K562 (cell line): ENCODE results near the gene BPTF. TPM values are rescaled to one million over a fixed set of nuclear protein-coding genes. Genes with fewer than 3 reads are reported as not detected.

Experiments used
- ADNP ChIP-seq: fragments of 200-800 bp; sonication (Bioruptor generic); IDR thresholded peaks from 2 replicates; pipeline ENCODE4 v1.6.1; 2016; ENCODE audit warnings: missing genetic modification characterization, missing compliant biosample characterization
- HNRNPL ChIP-seq: fragments of 200-400 bp; formaldehyde crosslinking; IDR thresholded peaks from 2 replicates; pipeline ENCODE4 v1.6.1; 2017; ENCODE audit warnings: low read depth, mild to moderate bottlenecking, low read length
- MBD2 ChIP-seq: sonication (generic); IDR thresholded peaks from 2 replicates; pipeline ENCODE4 v1.6.1; 2016; ENCODE audit warnings: low read depth, borderline replicate concordance
- MED1 ChIP-seq: sonication (generic); formaldehyde crosslinking; IDR thresholded peaks from 2 replicates; pipeline ENCODE4 v1.8.1; 2023; ENCODE audit warnings: missing genetic modification reagents, borderline replicate concordance
- MTA2 ChIP-seq: fragments of 450-650 bp; IDR thresholded peaks from 2 replicates; pipeline ENCODE4 v1.6.1; 2016; ENCODE audit warnings: low read depth
- PHF20 ChIP-seq: fragments of 450-650 bp; IDR thresholded peaks from 2 replicates; pipeline ENCODE4 v1.6.1; 2018; ENCODE audit not compliant: partially characterized antibody
- POLR3G ChIP-seq: IDR thresholded peaks from 2 replicates; pipeline ENCODE4 v1.6.1; 2011; ENCODE audit not compliant: insufficient read length, insufficient replicate concordance; ENCODE audit errors: extremely low read depth
- TEAD2 ChIP-seq: fragments of 450-650 bp; IDR thresholded peaks from 2 replicates; pipeline ENCODE4 v1.6.1; 2016; ENCODE audit warnings: missing genetic modification characterization, control low read depth, missing compliant biosample characterization
- TSC22D4 ChIP-seq: fragments of 450-650 bp; IDR thresholded peaks from 2 replicates; pipeline ENCODE4 v1.6.1; 2016; ENCODE audit warnings: missing genetic modification characterization, missing biosample characterization, control low read depth
- XRCC4 ChIP-seq: IDR thresholded peaks from one replicate; pipeline ENCODE4 v1.6.1; 2011; ENCODE audit not compliant: insufficient read depth, insufficient read length; ENCODE audit errors: extremely low read depth
- YY1 ChIP-seq, 3 experiments: IDR thresholded peaks; 2 replicates each; pipeline ENCODE4 v1.6.1; 2011; ENCODE audit warnings: low read length in 2 of 3, mild to moderate bottlenecking in 2 of 3, moderate library complexity in 2 of 3, borderline replicate concordance in 1 of 3, control low read depth in 1 of 3, low read depth in 1 of 3; ENCODE audit not compliant: insufficient read depth in 3 of 3, insufficient replicate concordance in 2 of 3, control insufficient read depth in 1 of 3, insufficient read length in 1 of 3; ENCODE audit errors: extremely low read depth in 1 of 3
- ZBTB8A ChIP-seq: fragments of 450-650 bp; IDR thresholded peaks from 2 replicates; pipeline ENCODE4 v1.6.1; 2018; ENCODE audit warnings: mild to moderate bottlenecking, moderate library complexity; ENCODE audit not compliant: partially characterized antibody
- ZC3H8 ChIP-seq: fragments of 450-650 bp; IDR thresholded peaks from 2 replicates; pipeline ENCODE4 v1.6.1; 2017
- ZNF696 ChIP-seq: fragments of 250-450 bp; sonication (Bioruptor Pico); conservative IDR thresholded peaks from 2 replicates; pipeline ENCODE4 v1.4.0; 2020; ENCODE audit warnings: mild to moderate bottlenecking, moderate library complexity
- polyA plus RNA-seq, 8 experiments: library from polyadenylated mRNA; depleted of rRNA in 4 of 8; stranded (reverse) in 5 of 8; unstranded in 3 of 8; fragments of >200 nt; fragmentation: Nextera tagmentation in 2 of 8; fragmentation: Illumina TruSeq in 1 of 8; extraction: Ambion mirVana in 2 of 8; extraction: Trizol in 1 of 8; gene quantifications; 2 replicates each; pipeline versions ENCODE4 v1.2.1 to v1.2.3, GENCODE V29; 2011 to 2014; ENCODE audit warnings: inconsistent platforms in 1 of 8, missing spikeins in 1 of 8
- total RNA-seq, 7 experiments: library from RNA; depleted of rRNA in 6 of 7; stranded (reverse); fragments of >200 nt in 6 of 7; fragmentation: Illumina TruSeq in 2 of 7; extraction: Trizol in 2 of 7; gene quantifications; 2 replicates each; pipeline versions ENCODE4 v1.2.1 to v1.2.3, GENCODE V29; 2011 to 2021; ENCODE audit warnings: low replicate concordance in 1 of 7
- TF ChIP-seq, protein P1 (sequence below): fragments of 450-650 bp; IDR thresholded peaks from 2 replicates; pipeline ENCODE4 v1.6.1; 2016; ENCODE audit warnings: low read depth
- TF ChIP-seq, protein P2 (sequence below): fragments of 450-650 bp; formaldehyde crosslinking; IDR thresholded peaks from 2 replicates; pipeline ENCODE4 v1.4.0; 2020; ENCODE audit warnings: mild to moderate bottlenecking, moderate library complexity
- TF ChIP-seq, protein P3 (sequence below): fragments of 450-650 bp; formaldehyde crosslinking; IDR thresholded peaks from 2 replicates; pipeline ENCODE4 v1.4.0; 2020; ENCODE audit warnings: mild to moderate bottlenecking

Gene BPTF
- total and polyA plus RNA-seq, 9 of the 15 experiments (the other 6 are each of a cell fraction or from before 2014, with no cell fraction given) = 12.5 to 52.1 (median 26.9) TPM

DNA sequence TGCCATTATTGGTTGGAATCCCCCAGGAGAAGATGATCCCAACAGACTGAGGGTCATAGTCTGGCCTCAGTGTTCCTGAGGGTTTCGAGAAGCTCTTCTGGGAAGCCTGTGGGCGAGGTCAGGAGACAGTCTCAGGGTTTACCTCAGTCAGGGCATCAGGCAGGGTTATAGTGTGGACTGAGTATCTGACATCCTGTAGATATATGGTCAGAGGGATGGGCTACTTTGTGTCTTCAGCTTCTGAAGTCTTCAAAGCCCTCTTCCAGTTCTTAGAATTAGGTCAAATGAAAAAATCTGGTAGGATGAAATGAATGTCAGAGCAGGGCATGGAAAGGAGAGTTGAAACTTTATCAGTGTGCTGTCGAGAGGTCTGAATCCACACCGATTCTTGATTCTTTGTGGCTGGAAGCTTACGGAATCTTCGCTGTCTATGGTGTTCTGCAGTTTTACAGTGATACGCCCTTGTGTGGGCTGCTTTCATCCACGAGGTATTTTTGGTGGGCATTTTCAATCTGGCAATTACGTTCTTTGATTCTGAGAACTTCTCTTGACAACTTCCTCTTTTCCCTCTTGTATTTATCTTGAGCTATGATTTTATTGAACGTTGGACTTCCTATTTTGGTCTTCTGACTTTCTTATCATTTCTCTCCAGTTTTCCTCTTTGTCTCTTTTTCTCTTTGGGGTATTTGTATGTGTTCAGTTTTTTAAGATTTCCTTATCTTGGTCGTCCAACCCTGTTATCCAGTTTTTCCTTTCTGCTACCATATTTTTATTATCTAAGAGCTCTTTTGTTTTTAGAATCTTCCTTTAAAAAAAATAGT, 30.4 kb downstream of the BPTF start (continued):
- TF ChIP-seq, protein P1, sequence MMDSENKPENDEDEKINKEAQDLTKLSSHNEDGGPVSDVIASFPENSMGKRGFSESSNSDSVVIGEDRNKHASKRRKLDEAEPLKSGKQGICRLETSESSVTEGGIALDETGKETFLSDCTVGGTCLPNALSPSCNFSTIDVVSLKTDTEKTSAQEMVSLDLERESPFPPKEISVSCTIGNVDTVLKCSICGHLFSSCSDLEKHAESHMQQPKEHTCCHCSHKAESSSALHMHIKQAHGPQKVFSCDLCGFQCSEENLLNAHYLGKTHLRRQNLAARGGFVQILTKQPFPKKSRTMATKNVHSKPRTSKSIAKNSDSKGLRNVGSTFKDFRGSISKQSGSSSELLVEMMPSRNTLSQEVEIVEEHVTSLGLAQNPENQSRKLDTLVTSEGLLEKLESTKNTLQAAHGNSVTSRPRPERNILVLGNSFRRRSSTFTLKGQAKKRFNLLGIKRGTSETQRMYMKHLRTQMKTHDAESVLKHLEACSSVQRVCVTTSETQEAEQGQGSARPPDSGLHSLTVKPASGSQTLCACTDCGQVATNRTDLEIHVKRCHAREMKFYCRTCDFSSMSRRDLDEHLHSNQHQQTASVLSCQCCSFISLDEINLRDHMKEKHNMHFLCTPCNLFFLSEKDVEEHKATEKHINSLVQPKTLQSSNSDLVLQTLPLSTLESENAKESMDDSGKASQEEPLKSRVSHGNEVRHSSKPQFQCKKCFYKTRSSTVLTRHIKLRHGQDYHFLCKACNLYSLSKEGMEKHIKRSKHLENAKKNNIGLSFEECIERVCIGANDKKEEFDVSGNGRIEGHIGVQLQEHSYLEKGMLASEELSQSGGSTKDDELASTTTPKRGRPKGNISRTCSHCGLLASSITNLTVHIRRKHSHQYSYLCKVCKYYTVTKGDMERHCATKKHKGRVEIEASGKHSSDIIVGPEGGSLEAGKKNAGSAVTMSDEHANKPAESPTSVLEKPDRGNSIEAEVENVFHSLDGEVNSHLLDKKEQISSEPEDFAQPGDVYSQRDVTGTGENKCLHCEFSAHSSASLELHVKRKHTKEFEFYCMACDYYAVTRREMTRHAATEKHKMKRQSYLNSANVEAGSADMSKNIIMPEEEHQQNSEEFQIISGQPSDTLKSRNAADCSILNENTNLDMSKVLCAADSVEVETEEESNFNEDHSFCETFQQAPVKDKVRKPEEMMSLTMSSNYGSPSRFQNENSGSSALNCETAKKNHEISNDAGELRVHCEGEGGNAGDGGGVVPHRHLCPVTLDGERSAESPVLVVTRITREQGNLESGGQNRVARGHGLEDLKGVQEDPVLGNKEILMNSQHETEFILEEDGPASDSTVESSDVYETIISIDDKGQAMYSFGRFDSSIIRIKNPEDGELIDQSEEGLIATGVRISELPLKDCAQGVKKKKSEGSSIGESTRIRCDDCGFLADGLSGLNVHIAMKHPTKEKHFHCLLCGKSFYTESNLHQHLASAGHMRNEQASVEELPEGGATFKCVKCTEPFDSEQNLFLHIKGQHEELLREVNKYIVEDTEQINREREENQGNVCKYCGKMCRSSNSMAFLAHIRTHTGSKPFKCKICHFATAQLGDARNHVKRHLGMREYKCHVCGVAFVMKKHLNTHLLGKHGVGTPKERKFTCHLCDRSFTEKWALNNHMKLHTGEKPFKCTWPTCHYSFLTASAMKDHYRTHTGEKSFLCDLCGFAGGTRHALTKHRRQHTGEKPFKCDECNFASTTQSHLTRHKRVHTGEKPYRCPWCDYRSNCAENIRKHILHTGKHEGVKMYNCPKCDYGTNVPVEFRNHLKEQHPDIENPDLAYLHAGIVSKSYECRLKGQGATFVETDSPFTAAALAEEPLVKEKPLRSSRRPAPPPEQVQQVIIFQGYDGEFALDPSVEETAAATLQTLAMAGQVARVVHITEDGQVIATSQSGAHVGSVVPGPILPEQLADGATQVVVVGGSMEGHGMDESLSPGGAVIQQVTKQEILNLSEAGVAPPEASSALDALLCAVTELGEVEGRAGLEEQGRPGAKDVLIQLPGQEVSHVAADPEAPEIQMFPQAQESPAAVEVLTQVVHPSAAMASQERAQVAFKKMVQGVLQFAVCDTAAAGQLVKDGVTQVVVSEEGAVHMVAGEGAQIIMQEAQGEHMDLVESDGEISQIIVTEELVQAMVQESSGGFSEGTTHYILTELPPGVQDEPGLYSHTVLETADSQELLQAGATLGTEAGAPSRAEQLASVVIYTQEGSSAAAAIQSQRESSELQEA = no peak
- TF ChIP-seq ZBTB8A (no peak), YY1 (IDR thresholded peaks at IDR 0.05; ENCODE audit: borderline replicate concordance in 1 of 3, control insufficient read depth in 1 of 3, extremely low read depth in 1 of 3, insufficient read depth in 3 of 3, insufficient read length in 1 of 3, insufficient replicate concordance in 2 of 3, low read depth in 1 of 3, low read length in 2 of 3) (no peak), XRCC4 (no peak), HNRNPL (no peak), ZC3H8 (no peak), POLR3G (no peak), TEAD2 (tag) (no peak), MBD2 (no peak), PHF20 (no peak), ADNP (no peak), MED1 (CRISPR knock-in tag) (no peak), MTA2 (peak; percentile 91), ZNF696 (CRISPR knock-in tag) (no peak), TSC22D4 (tag) (no peak)
- TF ChIP-seq, protein P2, sequence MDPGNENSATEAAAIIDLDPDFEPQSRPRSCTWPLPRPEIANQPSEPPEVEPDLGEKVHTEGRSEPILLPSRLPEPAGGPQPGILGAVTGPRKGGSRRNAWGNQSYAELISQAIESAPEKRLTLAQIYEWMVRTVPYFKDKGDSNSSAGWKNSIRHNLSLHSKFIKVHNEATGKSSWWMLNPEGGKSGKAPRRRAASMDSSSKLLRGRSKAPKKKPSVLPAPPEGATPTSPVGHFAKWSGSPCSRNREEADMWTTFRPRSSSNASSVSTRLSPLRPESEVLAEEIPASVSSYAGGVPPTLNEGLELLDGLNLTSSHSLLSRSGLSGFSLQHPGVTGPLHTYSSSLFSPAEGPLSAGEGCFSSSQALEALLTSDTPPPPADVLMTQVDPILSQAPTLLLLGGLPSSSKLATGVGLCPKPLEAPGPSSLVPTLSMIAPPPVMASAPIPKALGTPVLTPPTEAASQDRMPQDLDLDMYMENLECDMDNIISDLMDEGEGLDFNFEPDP (CRISPR knock-in tag) = no peak
- TF ChIP-seq, protein P3, sequence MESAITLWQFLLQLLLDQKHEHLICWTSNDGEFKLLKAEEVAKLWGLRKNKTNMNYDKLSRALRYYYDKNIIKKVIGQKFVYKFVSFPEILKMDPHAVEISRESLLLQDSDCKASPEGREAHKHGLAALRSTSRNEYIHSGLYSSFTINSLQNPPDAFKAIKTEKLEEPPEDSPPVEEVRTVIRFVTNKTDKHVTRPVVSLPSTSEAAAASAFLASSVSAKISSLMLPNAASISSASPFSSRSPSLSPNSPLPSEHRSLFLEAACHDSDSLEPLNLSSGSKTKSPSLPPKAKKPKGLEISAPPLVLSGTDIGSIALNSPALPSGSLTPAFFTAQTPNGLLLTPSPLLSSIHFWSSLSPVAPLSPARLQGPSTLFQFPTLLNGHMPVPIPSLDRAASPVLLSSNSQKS (CRISPR knock-in tag) = no peak
